HUES6 (cell line): ENCODE results near the gene GRHL3.

Experiments
- H3K27ac ChIP-seq: 2 replicates; pipeline ENCODE4 v1.7.0; 2013; ENCODE audit warnings: low read depth, mild to moderate bottlenecking, low read length, inconsistent platforms
- H3K27me3 ChIP-seq: 2 replicates; pipeline ENCODE4 v1.6.1; 2013; ENCODE audit warnings: low read length; ENCODE audit not compliant: control insufficient read depth, insufficient read depth
- H3K36me3 ChIP-seq: 2 replicates; pipeline ENCODE4 v1.6.1; 2013; ENCODE audit warnings: low read length; ENCODE audit not compliant: control insufficient read depth, insufficient read depth
- H3K4me1 ChIP-seq: 2 replicates; pipeline ENCODE4 v1.6.1; 2013; ENCODE audit warnings: low read length; ENCODE audit not compliant: control insufficient read depth, insufficient read depth
- H3K4me3 ChIP-seq: 2 replicates; pipeline ENCODE4 v1.5.1; 2013; ENCODE audit warnings: low read depth, low read length
- H3K9ac ChIP-seq: one replicate; pipeline ENCODE4 v1.6.1; 2013; ENCODE audit warnings: mild to moderate bottlenecking, low read length
- H3K9me3 ChIP-seq: 2 replicates; pipeline ENCODE4 v1.6.1; 2013; ENCODE audit warnings: low read depth, low read length; ENCODE audit not compliant: control insufficient read depth, insufficient read depth

The GRHL3 gene

GRCh38 chr1:24344090-24344742 lies 25.1 kb downstream of the GRHL3 start:
- H3K27me3 ChIP-seq = no peaks in the 10 kb centered on the region
- H3K4me1 ChIP-seq = peaks cover 26% of the 10 kb centered on the region
- no peak overlapping the region for H3K9ac ChIP-seq
- H3K36me3 ChIP-seq = no peaks in the 10 kb centered on the region
- no peak overlapping the region for H3K4me3 ChIP-seq
- H3K27ac ChIP-seq = no peak overlapping the region
- H3K9me3 ChIP-seq = no peaks in the 10 kb centered on the region

GRCh38 chr1:24345334-24345733 lies 26.2 kb downstream of the GRHL3 start:
- Histone ChIP-seq H3K36me3 (no peaks in the 10 kb centered on the region), H3K9ac (no peak overlapping the region)

GRCh38 chr1:24347159-24347934 lies 28.2 kb downstream of the GRHL3 start:
- H3K9me3 ChIP-seq = no peaks in the 10 kb centered on the region
- no peaks in the 10 kb centered on the region for H3K27me3 ChIP-seq
- H3K9ac ChIP-seq = no peak overlapping the region
- no peaks in the 10 kb centered on the region for H3K36me3 ChIP-seq
- H3K4me1 ChIP-seq = peaks cover under 1% of the 10 kb centered on the region; the same call in 1 of the 2 replicates
- no peak overlapping the region for H3K4me3 ChIP-seq
- H3K27ac ChIP-seq = no peak overlapping the region

More at GRCh38 chr1:24345334-24345733, 26.2 kb downstream of the GRHL3 start:
- H3K4me3 ChIP-seq = no peak overlapping the region
- peaks cover 21% of the 10 kb centered on the region for H3K4me1 ChIP-seq
- H3K27me3 ChIP-seq = no peaks in the 10 kb centered on the region
- no peak overlapping the region for H3K27ac ChIP-seq
- no peaks in the 10 kb centered on the region for H3K9me3 ChIP-seq

- no peaks in the 10 kb centered on the region for H3K36me3 ChIP-seq
- no peak overlapping the region for H3K27ac ChIP-seq
- no peak overlapping the region for H3K4me3 ChIP-seq
- H3K9ac ChIP-seq = no peak overlapping the region
- no peaks in the 10 kb centered on the region for H3K9me3 ChIP-seq
- H3K27me3 ChIP-seq = no peaks in the 10 kb centered on the region
- no peaks in the 10 kb centered on the region for H3K4me1 ChIP-seq
Observed at GRCh38 chr1:24348196-24348595, 29.0 kb downstream of the GRHL3 start.

GRCh38 chr1:24349891-24350290 lies 30.7 kb downstream of the GRHL3 start:
- Histone ChIP-seq H3K9ac (no peak overlapping the region), H3K27me3 (no peaks in the 10 kb centered on the region), H3K36me3 (no peaks in the 10 kb centered on the region; the same call in 1 of the 2 replicates), H3K9me3 (no peaks in the 10 kb centered on the region), H3K4me3 (no peak overlapping the region), H3K27ac (no peak overlapping the region), H3K4me1 (no peaks in the 10 kb centered on the region)

DNA sequence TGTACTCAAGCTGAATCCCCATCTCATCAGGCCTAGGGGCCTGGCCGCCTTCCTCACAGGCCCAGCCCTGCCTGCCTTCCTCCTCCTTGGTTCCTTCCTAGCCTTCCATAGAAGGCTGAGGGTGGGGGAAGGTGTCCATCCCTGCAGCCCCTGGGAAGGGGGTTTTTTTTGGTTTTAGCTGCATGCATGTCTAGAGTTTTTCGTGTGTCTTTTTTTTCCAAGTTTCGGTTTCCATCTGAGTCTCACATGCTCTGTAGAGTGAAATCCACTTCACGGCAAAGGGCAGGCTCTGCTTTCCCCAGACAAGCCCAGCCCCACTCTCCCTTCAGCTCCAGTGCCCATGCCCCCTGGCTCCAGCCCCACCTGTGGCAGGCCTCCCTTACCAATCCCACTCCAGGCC lies 32.1 kb downstream of the GRHL3 start:
- Histone ChIP-seq H3K9me3 (no peaks in the 10 kb centered on the region), H3K9ac (no peak overlapping the region), H3K36me3 (no peaks in the 10 kb centered on the region; the same call in 1 of the 2 replicates), H3K4me1 (no peaks in the 10 kb centered on the region), H3K27ac (no peak overlapping the region), H3K27me3 (no peaks in the 10 kb centered on the region), H3K4me3 (no peak overlapping the region)

- H3K36me3 ChIP-seq = no peaks in the 10 kb centered on the region; the same call in 1 of the 2 replicates
- H3K9me3 ChIP-seq = no peaks in the 10 kb centered on the region
- H3K27me3 ChIP-seq = no peaks in the 10 kb centered on the region
- no peaks in the 10 kb centered on the region for H3K4me1 ChIP-seq
- H3K9ac ChIP-seq = no peak overlapping the region
- no peak overlapping the region for H3K4me3 ChIP-seq
- H3K27ac ChIP-seq = no peak overlapping the region
Observed at GRCh38 chr1:24351918-24352627, 32.9 kb downstream of the GRHL3 start.

GRCh38 chr1:24353292-24353891 lies 34.2 kb downstream of the GRHL3 start:
- Histone ChIP-seq H3K27me3 (no peaks in the 10 kb centered on the region), H3K9ac (no peak overlapping the region), H3K9me3 (no peaks in the 10 kb centered on the region), H3K27ac (no peak overlapping the region), H3K4me3 (no peak overlapping the region), H3K36me3 (peaks cover 7% of the 10 kb centered on the region), H3K4me1 (no peaks in the 10 kb centered on the region)

GRCh38 chr1:24355466-24355865 lies 36.3 kb downstream of the GRHL3 start:
- peaks cover 7% of the 10 kb centered on the region for H3K36me3 ChIP-seq
- no peaks in the 10 kb centered on the region for H3K4me1 ChIP-seq
- H3K27me3 ChIP-seq = no peaks in the 10 kb centered on the region
- H3K4me3 ChIP-seq = no peak overlapping the region
- H3K9me3 ChIP-seq = no peaks in the 10 kb centered on the region
- no peak overlapping the region for H3K9ac ChIP-seq
- H3K27ac ChIP-seq = no peak overlapping the region

DNA sequence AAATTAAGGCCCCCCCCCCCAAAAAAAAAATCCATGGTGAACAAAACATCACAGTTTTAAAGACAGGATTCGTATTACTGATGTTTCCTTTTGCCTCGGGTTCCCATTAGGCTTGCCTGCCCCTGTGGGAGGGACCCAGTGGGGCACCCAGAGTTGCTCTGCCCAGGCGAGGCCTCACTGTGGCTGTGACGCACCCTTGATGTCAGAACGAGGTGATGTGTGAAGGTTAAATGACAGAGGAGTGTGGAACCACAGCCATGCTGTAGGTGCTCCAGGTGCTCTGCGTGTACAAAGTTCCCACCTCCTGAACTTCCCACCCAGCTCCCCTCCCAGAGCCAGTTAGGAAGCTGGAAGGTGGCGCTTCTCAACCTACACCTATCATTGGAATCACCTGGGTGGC lies 37.9 kb downstream of the GRHL3 start:
- H3K27ac ChIP-seq = no peak overlapping the region
- H3K9ac ChIP-seq = no peak overlapping the region
- no peaks in the 10 kb centered on the region for H3K9me3 ChIP-seq
- H3K36me3 ChIP-seq = peaks cover 7% of the 10 kb centered on the region
- no peak overlapping the region for H3K4me3 ChIP-seq
- no peaks in the 10 kb centered on the region for H3K27me3 ChIP-seq
- no peaks in the 10 kb centered on the region for H3K4me1 ChIP-seq
